ENCODE measurements around the gene RASGRP3.

DNA sequence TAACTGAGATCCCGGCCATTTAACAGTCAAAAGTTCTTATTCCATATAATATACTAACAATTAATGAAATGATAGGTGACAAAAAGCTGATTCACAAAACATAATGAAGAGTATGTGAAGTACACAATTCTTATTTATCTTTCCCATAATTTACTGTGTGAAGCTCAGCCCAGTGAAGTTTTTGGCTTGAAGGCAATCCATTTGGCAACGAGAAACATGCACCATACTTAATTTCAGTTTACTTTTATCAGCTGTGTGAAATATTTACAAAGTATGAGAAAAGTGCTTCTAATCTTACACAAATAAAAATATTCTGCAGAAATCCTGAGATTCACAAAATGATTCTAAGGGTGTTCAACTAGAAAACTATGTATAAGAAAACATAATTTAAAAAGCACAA, 110.3 kb downstream of the RASGRP3 start:
- TF ChIP-seq, protein P1, sequence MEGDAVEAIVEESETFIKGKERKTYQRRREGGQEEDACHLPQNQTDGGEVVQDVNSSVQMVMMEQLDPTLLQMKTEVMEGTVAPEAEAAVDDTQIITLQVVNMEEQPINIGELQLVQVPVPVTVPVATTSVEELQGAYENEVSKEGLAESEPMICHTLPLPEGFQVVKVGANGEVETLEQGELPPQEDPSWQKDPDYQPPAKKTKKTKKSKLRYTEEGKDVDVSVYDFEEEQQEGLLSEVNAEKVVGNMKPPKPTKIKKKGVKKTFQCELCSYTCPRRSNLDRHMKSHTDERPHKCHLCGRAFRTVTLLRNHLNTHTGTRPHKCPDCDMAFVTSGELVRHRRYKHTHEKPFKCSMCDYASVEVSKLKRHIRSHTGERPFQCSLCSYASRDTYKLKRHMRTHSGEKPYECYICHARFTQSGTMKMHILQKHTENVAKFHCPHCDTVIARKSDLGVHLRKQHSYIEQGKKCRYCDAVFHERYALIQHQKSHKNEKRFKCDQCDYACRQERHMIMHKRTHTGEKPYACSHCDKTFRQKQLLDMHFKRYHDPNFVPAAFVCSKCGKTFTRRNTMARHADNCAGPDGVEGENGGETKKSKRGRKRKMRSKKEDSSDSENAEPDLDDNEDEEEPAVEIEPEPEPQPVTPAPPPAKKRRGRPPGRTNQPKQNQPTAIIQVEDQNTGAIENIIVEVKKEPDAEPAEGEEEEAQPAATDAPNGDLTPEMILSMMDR (IDR thresholded peaks at IDR 0.05; ENCODE audit: insufficient read depth, low read length): no peak
- TF ChIP-seq, protein P2, sequence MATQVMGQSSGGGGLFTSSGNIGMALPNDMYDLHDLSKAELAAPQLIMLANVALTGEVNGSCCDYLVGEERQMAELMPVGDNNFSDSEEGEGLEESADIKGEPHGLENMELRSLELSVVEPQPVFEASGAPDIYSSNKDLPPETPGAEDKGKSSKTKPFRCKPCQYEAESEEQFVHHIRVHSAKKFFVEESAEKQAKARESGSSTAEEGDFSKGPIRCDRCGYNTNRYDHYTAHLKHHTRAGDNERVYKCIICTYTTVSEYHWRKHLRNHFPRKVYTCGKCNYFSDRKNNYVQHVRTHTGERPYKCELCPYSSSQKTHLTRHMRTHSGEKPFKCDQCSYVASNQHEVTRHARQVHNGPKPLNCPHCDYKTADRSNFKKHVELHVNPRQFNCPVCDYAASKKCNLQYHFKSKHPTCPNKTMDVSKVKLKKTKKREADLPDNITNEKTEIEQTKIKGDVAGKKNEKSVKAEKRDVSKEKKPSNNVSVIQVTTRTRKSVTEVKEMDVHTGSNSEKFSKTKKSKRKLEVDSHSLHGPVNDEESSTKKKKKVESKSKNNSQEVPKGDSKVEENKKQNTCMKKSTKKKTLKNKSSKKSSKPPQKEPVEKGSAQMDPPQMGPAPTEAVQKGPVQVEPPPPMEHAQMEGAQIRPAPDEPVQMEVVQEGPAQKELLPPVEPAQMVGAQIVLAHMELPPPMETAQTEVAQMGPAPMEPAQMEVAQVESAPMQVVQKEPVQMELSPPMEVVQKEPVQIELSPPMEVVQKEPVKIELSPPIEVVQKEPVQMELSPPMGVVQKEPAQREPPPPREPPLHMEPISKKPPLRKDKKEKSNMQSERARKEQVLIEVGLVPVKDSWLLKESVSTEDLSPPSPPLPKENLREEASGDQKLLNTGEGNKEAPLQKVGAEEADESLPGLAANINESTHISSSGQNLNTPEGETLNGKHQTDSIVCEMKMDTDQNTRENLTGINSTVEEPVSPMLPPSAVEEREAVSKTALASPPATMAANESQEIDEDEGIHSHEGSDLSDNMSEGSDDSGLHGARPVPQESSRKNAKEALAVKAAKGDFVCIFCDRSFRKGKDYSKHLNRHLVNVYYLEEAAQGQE (IDR thresholded peaks at IDR 0.05; ENCODE audit: insufficient replicate concordance, low read depth): no peak
- TF ChIP-seq POLR2AphosphoS5 (IDR thresholded peaks at IDR 0.05; ENCODE audit: low read depth) (no peak), GABPA (IDR thresholded peaks at IDR 0.05; ENCODE audit: low read depth) (no peak)
